ENCODE measurements around the gene REP15. TPM values are rescaled to one million over a fixed set of nuclear protein-coding genes. Genes with fewer than 3 reads are reported as not detected.

Gene REP15
- total and polyA plus RNA-seq, 2 of the 8 experiments (the other 6 are each of a cell fraction or from before 2014, with no cell fraction given), result 0.06 to 0.73 TPM

DNA sequence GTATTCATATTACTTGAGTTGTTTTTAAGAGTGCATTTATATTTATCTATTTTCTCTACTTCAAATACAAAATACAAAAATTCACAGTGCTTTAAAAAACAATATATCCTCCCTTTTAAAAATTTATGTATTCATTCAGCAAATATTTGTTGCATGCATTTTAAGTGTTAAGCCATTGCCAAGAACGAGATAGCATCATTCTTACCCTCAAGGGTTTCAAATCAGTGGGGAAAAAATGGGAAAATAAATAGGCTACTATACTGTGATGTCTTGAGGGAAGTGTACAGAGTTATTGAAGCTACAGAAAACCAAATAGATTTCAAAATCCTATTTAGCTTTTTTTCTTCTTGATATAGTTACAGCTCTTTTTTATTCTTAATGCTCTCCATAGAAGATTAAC, 37.5 kb downstream of the REP15 start (continued):
- TF ChIP-seq, protein P1, sequence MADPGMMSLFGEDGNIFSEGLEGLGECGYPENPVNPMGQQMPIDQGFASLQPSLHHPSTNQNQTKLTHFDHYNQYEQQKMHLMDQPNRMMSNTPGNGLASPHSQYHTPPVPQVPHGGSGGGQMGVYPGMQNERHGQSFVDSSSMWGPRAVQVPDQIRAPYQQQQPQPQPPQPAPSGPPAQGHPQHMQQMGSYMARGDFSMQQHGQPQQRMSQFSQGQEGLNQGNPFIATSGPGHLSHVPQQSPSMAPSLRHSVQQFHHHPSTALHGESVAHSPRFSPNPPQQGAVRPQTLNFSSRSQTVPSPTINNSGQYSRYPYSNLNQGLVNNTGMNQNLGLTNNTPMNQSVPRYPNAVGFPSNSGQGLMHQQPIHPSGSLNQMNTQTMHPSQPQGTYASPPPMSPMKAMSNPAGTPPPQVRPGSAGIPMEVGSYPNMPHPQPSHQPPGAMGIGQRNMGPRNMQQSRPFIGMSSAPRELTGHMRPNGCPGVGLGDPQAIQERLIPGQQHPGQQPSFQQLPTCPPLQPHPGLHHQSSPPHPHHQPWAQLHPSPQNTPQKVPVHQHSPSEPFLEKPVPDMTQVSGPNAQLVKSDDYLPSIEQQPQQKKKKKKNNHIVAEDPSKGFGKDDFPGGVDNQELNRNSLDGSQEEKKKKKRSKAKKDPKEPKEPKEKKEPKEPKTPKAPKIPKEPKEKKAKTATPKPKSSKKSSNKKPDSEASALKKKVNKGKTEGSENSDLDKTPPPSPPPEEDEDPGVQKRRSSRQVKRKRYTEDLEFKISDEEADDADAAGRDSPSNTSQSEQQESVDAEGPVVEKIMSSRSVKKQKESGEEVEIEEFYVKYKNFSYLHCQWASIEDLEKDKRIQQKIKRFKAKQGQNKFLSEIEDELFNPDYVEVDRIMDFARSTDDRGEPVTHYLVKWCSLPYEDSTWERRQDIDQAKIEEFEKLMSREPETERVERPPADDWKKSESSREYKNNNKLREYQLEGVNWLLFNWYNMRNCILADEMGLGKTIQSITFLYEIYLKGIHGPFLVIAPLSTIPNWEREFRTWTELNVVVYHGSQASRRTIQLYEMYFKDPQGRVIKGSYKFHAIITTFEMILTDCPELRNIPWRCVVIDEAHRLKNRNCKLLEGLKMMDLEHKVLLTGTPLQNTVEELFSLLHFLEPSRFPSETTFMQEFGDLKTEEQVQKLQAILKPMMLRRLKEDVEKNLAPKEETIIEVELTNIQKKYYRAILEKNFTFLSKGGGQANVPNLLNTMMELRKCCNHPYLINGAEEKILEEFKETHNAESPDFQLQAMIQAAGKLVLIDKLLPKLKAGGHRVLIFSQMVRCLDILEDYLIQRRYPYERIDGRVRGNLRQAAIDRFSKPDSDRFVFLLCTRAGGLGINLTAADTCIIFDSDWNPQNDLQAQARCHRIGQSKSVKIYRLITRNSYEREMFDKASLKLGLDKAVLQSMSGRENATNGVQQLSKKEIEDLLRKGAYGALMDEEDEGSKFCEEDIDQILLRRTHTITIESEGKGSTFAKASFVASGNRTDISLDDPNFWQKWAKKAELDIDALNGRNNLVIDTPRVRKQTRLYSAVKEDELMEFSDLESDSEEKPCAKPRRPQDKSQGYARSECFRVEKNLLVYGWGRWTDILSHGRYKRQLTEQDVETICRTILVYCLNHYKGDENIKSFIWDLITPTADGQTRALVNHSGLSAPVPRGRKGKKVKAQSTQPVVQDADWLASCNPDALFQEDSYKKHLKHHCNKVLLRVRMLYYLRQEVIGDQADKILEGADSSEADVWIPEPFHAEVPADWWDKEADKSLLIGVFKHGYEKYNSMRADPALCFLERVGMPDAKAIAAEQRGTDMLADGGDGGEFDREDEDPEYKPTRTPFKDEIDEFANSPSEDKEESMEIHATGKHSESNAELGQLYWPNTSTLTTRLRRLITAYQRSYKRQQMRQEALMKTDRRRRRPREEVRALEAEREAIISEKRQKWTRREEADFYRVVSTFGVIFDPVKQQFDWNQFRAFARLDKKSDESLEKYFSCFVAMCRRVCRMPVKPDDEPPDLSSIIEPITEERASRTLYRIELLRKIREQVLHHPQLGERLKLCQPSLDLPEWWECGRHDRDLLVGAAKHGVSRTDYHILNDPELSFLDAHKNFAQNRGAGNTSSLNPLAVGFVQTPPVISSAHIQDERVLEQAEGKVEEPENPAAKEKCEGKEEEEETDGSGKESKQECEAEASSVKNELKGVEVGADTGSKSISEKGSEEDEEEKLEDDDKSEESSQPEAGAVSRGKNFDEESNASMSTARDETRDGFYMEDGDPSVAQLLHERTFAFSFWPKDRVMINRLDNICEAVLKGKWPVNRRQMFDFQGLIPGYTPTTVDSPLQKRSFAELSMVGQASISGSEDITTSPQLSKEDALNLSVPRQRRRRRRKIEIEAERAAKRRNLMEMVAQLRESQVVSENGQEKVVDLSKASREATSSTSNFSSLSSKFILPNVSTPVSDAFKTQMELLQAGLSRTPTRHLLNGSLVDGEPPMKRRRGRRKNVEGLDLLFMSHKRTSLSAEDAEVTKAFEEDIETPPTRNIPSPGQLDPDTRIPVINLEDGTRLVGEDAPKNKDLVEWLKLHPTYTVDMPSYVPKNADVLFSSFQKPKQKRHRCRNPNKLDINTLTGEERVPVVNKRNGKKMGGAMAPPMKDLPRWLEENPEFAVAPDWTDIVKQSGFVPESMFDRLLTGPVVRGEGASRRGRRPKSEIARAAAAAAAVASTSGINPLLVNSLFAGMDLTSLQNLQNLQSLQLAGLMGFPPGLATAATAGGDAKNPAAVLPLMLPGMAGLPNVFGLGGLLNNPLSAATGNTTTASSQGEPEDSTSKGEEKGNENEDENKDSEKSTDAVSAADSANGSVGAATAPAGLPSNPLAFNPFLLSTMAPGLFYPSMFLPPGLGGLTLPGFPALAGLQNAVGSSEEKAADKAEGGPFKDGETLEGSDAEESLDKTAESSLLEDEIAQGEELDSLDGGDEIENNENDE (IDR thresholded peaks at IDR 0.05; ENCODE audit: insufficient replicate concordance, low read length), result no peak
- TF ChIP-seq TBP (IDR thresholded peaks at IDR 0.05; ENCODE audit: low read depth, low read length) (no peak), PHF8 (conservative IDR thresholded peaks at IDR 0.05; ENCODE audit: low read depth, low read length) (no peak), TAF7 (optimal IDR thresholded peaks at IDR 0.05; ENCODE audit: borderline replicate concordance, low read depth, low read length) (no peak)
